Esophagus muscularis mucosa (tissue), 4 donors: ENCODE data around the gene GNAZ. TPM values are rescaled to one million over a fixed set of nuclear protein-coding genes. Genes with fewer than 3 reads are reported as not detected.

Experiments used
- DNase-seq: peaks from one replicate; pipeline ENCODE4 v3.0.0-alpha.2; 2017; ENCODE audit errors: extremely low spot score
- H3K27ac ChIP-seq, 4 donors: fragments of 200-600 bp; sonication (generic); replicated peaks in 1 of 4; 1 replicate in 3 of 4; 2 replicates in 1 of 4; pipeline ENCODE4 v1.5.1; 2016 to 2019; ENCODE audit warnings: mild to moderate bottlenecking in 1 of 4
- H3K27me3 ChIP-seq, 4 donors: fragments of 200-600 bp; sonication (generic); one replicate each; pipeline versions ENCODE4 v1.5.1 to v1.6.0; 2016 to 2019
- H3K36me3 ChIP-seq, 4 donors: fragments of 200-600 bp; sonication (generic); one replicate each; pipeline ENCODE4 v1.5.1; 2016 to 2019
- H3K4me1 ChIP-seq, 4 donors: fragments of 200-600 bp; sonication (generic); one replicate each; pipeline ENCODE4 v1.5.1; 2016 to 2019
- H3K4me3 ChIP-seq, 4 donors: fragments of 200-600 bp; sonication (generic); 1 replicate in 2 of 4; 2 replicates in 2 of 4; pipeline ENCODE4 v1.5.1; 2016 to 2019; ENCODE audit warnings: mild to moderate bottlenecking in 4 of 4, moderate library complexity in 1 of 4
- H3K9me3 ChIP-seq, 4 donors: fragments of 200-600 bp; sonication (generic); 1 replicate in 3 of 4; 2 replicates in 1 of 4; pipeline ENCODE4 v1.5.1; 2016 to 2019
- EP300 ChIP-seq: sonication (generic); formaldehyde crosslinking; IDR thresholded peaks from one replicate; pipeline ENCODE4 v1.6.1; 2017; ENCODE audit warnings: antibody characterized with exemption
- POLR2A ChIP-seq: fragments of 450-650 bp; IDR thresholded peaks from one replicate; pipeline ENCODE4 v1.6.1; 2017; ENCODE audit warnings: antibody characterized with exemption, moderate library complexity, mild to moderate bottlenecking, low read depth
- POLR2AphosphoS5 ChIP-seq, 2 donors: sonication (generic); formaldehyde crosslinking; IDR thresholded peaks; one replicate each; pipeline ENCODE4 v1.6.1; 2017; ENCODE audit warnings: antibody characterized with exemption in 2 of 2
- WGBS: methylation state at CpG from one replicate; pipeline ENCODE4 v1.1.5; 2018; 5-methylcytosine and 5-hydroxymethylcytosine counted together
- intact Hi-C: fragments of 100-400 bp; cut with DNase I; formaldehyde crosslinking; loops from one replicate; pipeline ENCODE4 v1.15.1; 2023
- total RNA-seq, 4 donors: library from RNA; depleted of rRNA; stranded (reverse); fragments of >200 nt; gene quantifications; one replicate each; pipeline versions ENCODE4 v1.1.0 to v1.2.1, GENCODE V29; 2016
- TF ChIP-seq, protein P1 (sequence below), 3 experiments: fragments of 200-600 bp in 2 of 3; fragments of 450-650 bp in 1 of 3; sonication (generic) in 2 of 3; IDR thresholded peaks; one replicate each; pipeline ENCODE4 v1.5.1; 2017 to 2019; ENCODE audit warnings: antibody characterized with exemption in 3 of 3, mild to moderate bottlenecking in 2 of 3, moderate library complexity in 1 of 3

The GNAZ gene
- total RNA-seq, 4 donors from 2014 or later, result 51.7 to 79.5 (median 64.6) TPM

DNA sequence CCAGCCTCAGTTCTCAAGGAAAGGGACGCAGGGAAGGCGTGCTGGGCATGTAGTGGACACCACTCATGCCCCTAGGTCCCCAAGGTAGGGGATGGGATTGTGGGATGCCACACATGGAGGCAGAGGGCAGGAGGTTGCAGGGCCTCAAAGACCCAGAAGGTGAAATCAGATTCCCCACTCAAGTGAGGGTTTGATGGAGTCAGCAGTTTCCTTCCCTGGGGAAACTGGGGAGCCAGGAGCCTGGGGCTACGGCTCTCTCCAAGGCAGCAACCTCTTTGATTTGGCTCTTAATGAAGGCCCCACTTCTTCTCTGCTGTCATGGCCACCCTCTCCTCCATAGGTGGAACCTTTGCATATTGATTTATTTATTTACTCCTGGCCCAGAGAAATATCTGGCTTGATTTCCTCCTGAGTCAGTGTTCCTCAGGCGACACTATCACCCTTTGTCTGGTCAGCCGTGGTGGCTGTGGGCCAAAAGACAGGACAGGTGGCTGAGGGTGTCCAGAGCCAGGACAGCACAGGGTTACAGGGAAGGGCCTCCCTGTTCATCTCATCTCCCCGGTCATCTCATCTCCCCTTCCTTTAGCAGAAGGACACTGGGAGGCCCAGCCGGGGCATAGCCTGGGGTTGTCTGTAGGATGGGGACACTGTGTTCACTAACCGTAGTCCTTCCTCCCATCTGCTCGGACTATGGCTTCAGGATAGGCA, 9.6 kb downstream of the GNAZ start:
- Histone ChIP-seq H3K4me1 (peaks cover 0 to 11% (median 3%) of the 10 kb centered on the region in 4 donors), H3K9me3 (no peaks in the 10 kb centered on the region), H3K36me3 (no peaks in the 10 kb centered on the region), H3K4me3 (no peak overlapping the region), H3K27me3 (no peaks in the 10 kb centered on the region), H3K27ac (no peak overlapping the region)
- intact Hi-C loops, result no loop called here
- TF ChIP-seq POLR2AphosphoS5 (IDR thresholded peaks at IDR 0.05), result no peak
- TF ChIP-seq, protein P1, sequence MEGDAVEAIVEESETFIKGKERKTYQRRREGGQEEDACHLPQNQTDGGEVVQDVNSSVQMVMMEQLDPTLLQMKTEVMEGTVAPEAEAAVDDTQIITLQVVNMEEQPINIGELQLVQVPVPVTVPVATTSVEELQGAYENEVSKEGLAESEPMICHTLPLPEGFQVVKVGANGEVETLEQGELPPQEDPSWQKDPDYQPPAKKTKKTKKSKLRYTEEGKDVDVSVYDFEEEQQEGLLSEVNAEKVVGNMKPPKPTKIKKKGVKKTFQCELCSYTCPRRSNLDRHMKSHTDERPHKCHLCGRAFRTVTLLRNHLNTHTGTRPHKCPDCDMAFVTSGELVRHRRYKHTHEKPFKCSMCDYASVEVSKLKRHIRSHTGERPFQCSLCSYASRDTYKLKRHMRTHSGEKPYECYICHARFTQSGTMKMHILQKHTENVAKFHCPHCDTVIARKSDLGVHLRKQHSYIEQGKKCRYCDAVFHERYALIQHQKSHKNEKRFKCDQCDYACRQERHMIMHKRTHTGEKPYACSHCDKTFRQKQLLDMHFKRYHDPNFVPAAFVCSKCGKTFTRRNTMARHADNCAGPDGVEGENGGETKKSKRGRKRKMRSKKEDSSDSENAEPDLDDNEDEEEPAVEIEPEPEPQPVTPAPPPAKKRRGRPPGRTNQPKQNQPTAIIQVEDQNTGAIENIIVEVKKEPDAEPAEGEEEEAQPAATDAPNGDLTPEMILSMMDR (IDR thresholded peaks at IDR 0.05), result no peak
- no peak for TF ChIP-seq POLR2A
- no peak for TF ChIP-seq EP300
- 88% methylated on average over 9 of the region's 9 CpGs for WGBS
- no peak for DNase-seq

DNA sequence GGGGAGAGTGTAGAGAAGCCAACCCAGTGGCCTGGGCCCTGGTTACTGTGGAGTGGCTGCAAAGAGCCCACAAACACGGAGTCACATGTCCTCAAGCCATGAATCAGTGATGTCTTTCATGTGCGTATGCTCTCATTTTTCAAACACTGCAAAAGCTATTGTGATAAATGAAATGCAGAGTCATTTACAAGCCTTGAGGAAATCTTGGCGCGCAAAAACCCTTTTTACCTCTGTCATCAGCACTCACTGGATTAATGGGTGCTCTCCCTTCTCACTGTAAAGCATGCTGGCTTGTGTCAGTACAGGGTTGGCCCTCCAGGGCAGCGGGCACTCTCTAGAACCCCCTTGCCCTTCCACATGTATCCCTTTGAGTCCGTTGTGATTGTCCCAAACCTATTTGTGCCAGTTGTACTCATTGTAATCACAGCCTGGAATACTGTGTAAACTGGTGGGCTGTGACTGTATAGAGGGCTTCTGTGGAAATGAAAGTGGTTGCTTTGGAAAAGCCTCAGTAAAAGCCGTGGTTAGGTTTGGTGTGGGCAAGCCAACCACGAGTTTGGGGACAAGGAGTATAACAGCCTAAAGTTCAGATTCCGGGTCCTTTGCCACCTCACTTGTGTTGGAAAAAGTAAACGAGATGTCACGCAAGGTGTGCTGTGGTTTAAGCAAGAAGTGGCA, 10.4 kb downstream of the GNAZ start:
- WGBS, result 92% methylated on average over 10 of the region's 11 CpGs
- Histone ChIP-seq H3K9me3 (no peaks in the 10 kb centered on the region), H3K36me3 (no peaks in the 10 kb centered on the region), H3K4me3 (no peak overlapping the region), H3K4me1 (peaks cover 0 to 11% (median 3%) of the 10 kb centered on the region in 4 donors), H3K27me3 (no peaks in the 10 kb centered on the region), H3K27ac (no peak overlapping the region)
- intact Hi-C loops, result no loop called here
- TF ChIP-seq POLR2A (no peak), EP300 (no peak), POLR2AphosphoS5 (IDR thresholded peaks at IDR 0.05) (no peak)
- TF ChIP-seq, protein P1 (IDR thresholded peaks at IDR 0.05), result no peak
- no peak for DNase-seq

DNA sequence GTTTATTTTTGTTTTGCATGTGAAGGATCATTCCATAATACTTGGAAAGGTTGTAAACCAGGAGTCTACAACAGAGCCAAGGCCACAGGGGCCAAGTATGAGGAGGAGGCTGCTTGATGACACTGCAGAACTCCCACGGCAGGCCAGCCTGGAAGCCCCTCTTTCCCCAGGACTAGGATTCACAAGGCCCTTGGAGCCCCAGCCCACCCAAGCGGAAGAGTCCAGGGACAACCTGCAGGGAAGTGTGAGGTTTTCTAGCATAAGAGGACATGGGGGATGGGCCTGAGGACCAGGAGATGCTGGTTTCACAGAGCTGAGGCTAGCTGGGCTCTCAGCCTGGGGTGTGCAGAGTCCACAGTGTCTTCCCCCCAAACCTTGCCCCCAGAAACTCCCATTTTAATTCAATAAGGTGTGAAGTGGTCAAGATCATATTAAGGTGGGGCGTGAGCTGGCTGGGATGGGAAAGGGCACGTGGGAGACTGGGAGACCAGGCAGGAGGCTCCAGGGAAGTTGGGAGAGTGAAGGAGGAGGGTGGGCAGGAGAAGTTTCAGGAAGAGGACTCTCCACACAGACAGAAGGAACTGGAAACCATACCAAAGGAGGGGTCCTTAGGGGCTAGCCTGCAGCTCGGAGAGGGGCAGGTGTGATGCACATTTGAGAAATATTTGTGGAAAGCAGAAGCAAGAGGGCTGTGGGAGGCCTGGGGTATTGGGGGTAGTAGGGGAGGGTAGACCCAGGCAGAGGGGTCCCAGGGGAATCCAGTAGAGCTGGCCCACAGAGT, 12.4 kb downstream of the GNAZ start:
- no peak for DNase-seq
- intact Hi-C loops, result no loop called here

DNA sequence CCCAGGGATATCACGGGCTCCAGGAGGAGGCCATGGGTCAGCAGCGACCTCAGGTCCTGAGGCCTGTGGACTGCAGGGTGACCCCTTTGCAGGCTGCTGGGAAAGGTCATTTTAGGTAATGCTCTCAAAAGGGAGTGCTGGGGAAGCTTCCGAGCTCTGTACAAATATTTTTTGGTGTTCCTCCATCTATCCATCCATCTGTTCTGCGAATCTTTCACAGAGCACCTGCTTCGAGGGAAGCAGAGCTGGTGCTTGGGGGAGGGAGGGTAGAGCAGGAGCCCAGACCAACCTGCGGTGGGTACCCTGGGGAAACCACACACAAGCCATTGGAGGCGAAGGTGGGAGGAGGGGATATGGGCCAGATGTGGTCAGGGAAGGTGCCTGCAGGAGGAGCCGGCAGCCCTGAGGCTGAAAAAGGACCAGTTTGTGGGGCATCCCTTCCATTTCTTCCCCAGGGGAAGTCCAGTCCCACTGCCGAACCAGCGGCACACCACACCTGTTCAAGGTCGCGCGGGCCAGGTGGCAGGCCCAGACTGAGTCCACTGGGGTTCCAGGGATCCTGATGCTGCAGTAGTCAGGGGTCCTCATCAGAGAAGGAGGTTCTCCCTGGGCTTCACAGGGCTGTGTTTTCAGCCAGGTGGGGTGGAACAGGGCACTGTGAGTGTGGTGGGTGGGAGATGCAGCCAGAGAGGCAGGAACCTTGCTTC, 13.1 kb downstream of the GNAZ start:
- no peak overlapping the region for H3K4me3 ChIP-seq
- H3K27me3 ChIP-seq, result no peaks in the 10 kb centered on the region
- no peak for TF ChIP-seq POLR2AphosphoS5 (IDR thresholded peaks at IDR 0.05)
- no peak for TF ChIP-seq POLR2A
- no peak for TF ChIP-seq EP300
- TF ChIP-seq, protein P1 (IDR thresholded peaks at IDR 0.05), result no peak
- no peak overlapping the region for H3K27ac ChIP-seq
- H3K9me3 ChIP-seq, result no peaks in the 10 kb centered on the region
- peaks cover 0 to 16% (median 8%) of the 10 kb centered on the region in 4 donors for H3K4me1 ChIP-seq
- 91% methylated on average over 13 of the region's 13 CpGs for WGBS
- H3K36me3 ChIP-seq, result no peaks in the 10 kb centered on the region
- DNase-seq, result no peak
- intact Hi-C loops, result no loop called here

More for the DNA sequence above, 12.4 kb downstream of the GNAZ start:
- Histone ChIP-seq H3K27ac (no peak overlapping the region), H3K27me3 (no peaks in the 10 kb centered on the region), H3K4me3 (no peak overlapping the region), H3K36me3 (no peaks in the 10 kb centered on the region), H3K9me3 (no peaks in the 10 kb centered on the region), H3K4me1 (peaks cover 0 to 16% (median 2%) of the 10 kb centered on the region in 4 donors)
- TF ChIP-seq POLR2A (no peak), EP300 (no peak), POLR2AphosphoS5 (IDR thresholded peaks at IDR 0.05) (no peak)
- TF ChIP-seq, protein P1 (IDR thresholded peaks at IDR 0.05), result no peak
- WGBS, result 91% methylated on average over 5 of the region's 5 CpGs
